ENCODE results near the gene UBA3. TPM values are rescaled to one million over a fixed set of nuclear protein-coding genes. Genes with fewer than 3 reads are reported as not detected.
A peak's percentile ranks its signal among the peaks of the same experiment; 100 is the strongest.

Gene UBA3
- total RNA-seq, 3 donors from 2014 or later, result 46.5 to 59.3 (median 51.8) TPM

- Histone ChIP-seq H3K36me3 (ENCODE audit: low read depth) (no peaks in the 10 kb centered on the region), H3K4me1 (ENCODE audit: low read depth) (peaks cover 32% of the 10 kb centered on the region), H3K4me3 (no peak overlapping the region), H3K9me3 (no peaks in the 10 kb centered on the region)
- intact Hi-C loops (cut with DNase I, micrococcal nuclease), result no loop called here
- DNase-seq (no peak), ATAC-seq (no peak)
- no peak for TF ChIP-seq CTCF (IDR thresholded peaks at IDR 0.05)
Observed at GRCh38 chr3:69081583-69082262, 1.6 kb upstream of the UBA3 start.

GRCh38 chr3:69079269-69080159 lies 651 bp downstream of the UBA3 start:
- no peaks in the 10 kb centered on the region for H3K36me3 ChIP-seq (ENCODE audit: low read depth)
- TF ChIP-seq CTCF (IDR thresholded peaks at IDR 0.05), result no peak
- intact Hi-C loops (cut with DNase I, micrococcal nuclease), result no loop called here
- H3K4me3 ChIP-seq, result peak overlapping the region; percentile 66
- H3K4me1 ChIP-seq (ENCODE audit: low read depth), result peaks cover 23% of the 10 kb centered on the region
- ATAC-seq (peak; percentile 60), DNase-seq (peak; percentile 28 to 67 (median 54))
- H3K9me3 ChIP-seq, result no peaks in the 10 kb centered on the region

- no peaks in the 10 kb centered on the region for H3K36me3 ChIP-seq (ENCODE audit: low read depth)
- H3K9me3 ChIP-seq, result no peaks in the 10 kb centered on the region
- DNase-seq, result no peak
- no peak for ATAC-seq
- no peaks in the 10 kb centered on the region for H3K4me1 ChIP-seq (ENCODE audit: low read depth)
- intact Hi-C loops (cut with DNase I, micrococcal nuclease), result no loop called here
- H3K4me3 ChIP-seq, result no peak overlapping the region
- no peak for TF ChIP-seq CTCF (IDR thresholded peaks at IDR 0.05)
Observed at GRCh38 chr3:69072928-69073327, 7.2 kb downstream of the UBA3 start.

GRCh38 chr3:69066121-69066520 lies 14.0 kb downstream of the UBA3 start:
- Histone ChIP-seq H3K4me1 (ENCODE audit: low read depth) (no peaks in the 10 kb centered on the region), H3K4me3 (no peak overlapping the region), H3K36me3 (ENCODE audit: low read depth) (no peaks in the 10 kb centered on the region), H3K9me3 (no peaks in the 10 kb centered on the region)
- ATAC-seq (no peak), DNase-seq (no peak)
- intact Hi-C loops (cut with DNase I, micrococcal nuclease), result no loop called here
- no peak for TF ChIP-seq CTCF (IDR thresholded peaks at IDR 0.05)

- no peaks in the 10 kb centered on the region for H3K4me1 ChIP-seq (ENCODE audit: low read depth)
- ATAC-seq (peak; percentile 53), DNase-seq (no peak)
- no peaks in the 10 kb centered on the region for H3K9me3 ChIP-seq
- TF ChIP-seq CTCF (IDR thresholded peaks at IDR 0.05), result no peak
- intact Hi-C loops (cut with DNase I, micrococcal nuclease), result no loop called here
- no peak overlapping the region for H3K4me3 ChIP-seq
- H3K36me3 ChIP-seq (ENCODE audit: low read depth), result no peaks in the 10 kb centered on the region
Observed at GRCh38 chr3:69065318-69065964, 14.7 kb downstream of the UBA3 start.

All from mucosa of descending colon (tissue), 3 donors.